SK-N-SH (cell line): ENCODE data around the gene DTNA. TPM values are rescaled to one million over a fixed set of nuclear protein-coding genes. Genes with fewer than 3 reads are reported as not detected.

ENCODE experiments used
- CTCF ChIA-PET: fragments of 300-600, 350-600 bp; formaldehyde crosslinking; extraction: SDS; loops from one replicate; lab custom pipeline; 2021; lab: Yijun Ruan, JAX
- POLR2A ChIA-PET: fragments of 350-600 bp; sonication (Branson Sonifier 250); formaldehyde crosslinking; extraction: SDS; loops from one replicate; lab custom pipeline; 2020; ENCODE audit warnings: antibody characterized with exemption, inconsistent platforms; lab: Yijun Ruan, JAX
- DNase-seq: peaks from one replicate; pipeline ENCODE4 v3.0.0; 2012
- H2AFZ ChIP-seq: fragments of 200-600 bp; sonication (generic); 2 replicates; pipeline ENCODE4 v1.8.1; 2016; ENCODE audit warnings: antibody characterized with exemption, mild to moderate bottlenecking, low read depth
- H3F3A ChIP-seq: fragments of 200-600 bp; sonication (generic); replicated peaks from 2 replicates; pipeline ENCODE3; 2016; ENCODE audit warnings: antibody characterized with exemption, mild to moderate bottlenecking; ENCODE audit not compliant: insufficient read depth
- H3K27ac ChIP-seq, 2 experiments: fragments of 200-500 bp in 1 of 2; fragments of 200-600 bp in 1 of 2; sonication (Bioruptor generic) in 1 of 2; sonication (generic), shearing (Covaris generic) in 1 of 2; 2 replicates each; pipeline versions ENCODE4 v1.5.1 to v1.6.1; 2014 to 2016; ENCODE audit warnings: low read depth in 2 of 2, inconsistent platforms in 1 of 2, low read length in 1 of 2, mild to moderate bottlenecking in 1 of 2, mixed read lengths in 1 of 2
- H3K27me3 ChIP-seq: fragments of 200-600 bp; sonication (generic), shearing (Covaris generic); 2 replicates; pipeline ENCODE4 v1.6.1; 2016; ENCODE audit warnings: mixed run types; ENCODE audit not compliant: insufficient read depth
- H3K36me3 ChIP-seq, 2 experiments: fragments of 200-500 bp in 1 of 2; fragments of 200-600 bp in 1 of 2; sonication (Bioruptor generic) in 1 of 2; sonication (generic) in 1 of 2; replicated peaks in 1 of 2; 2 replicates each; pipeline versions ENCODE3 to v1.5.1; 2014 to 2016; ENCODE audit warnings: low read length in 1 of 2, mild to moderate bottlenecking in 1 of 2; ENCODE audit not compliant: insufficient read depth in 2 of 2, control insufficient read depth in 1 of 2
- H3K4me1 ChIP-seq, 2 experiments: fragments of 200-500 bp in 1 of 2; fragments of 200-600 bp in 1 of 2; sonication (Bioruptor generic) in 1 of 2; sonication (generic), shearing (Covaris generic) in 1 of 2; 2 replicates each; pipeline versions ENCODE4 v1.5.1 to v1.6.1; 2014 to 2016; ENCODE audit warnings: low read depth in 1 of 2, low read length in 1 of 2, mixed run types in 1 of 2; ENCODE audit not compliant: insufficient read depth in 2 of 2, control insufficient read depth in 1 of 2
- H3K4me2 ChIP-seq: fragments of 200-600 bp; sonication (generic), shearing (Covaris generic); 2 replicates; pipeline ENCODE4 v1.6.1; 2017; ENCODE audit warnings: mixed run types
- H3K4me3 ChIP-seq, 2 experiments: fragments of 200-500 bp in 1 of 2; fragments of 200-600 bp in 1 of 2; sonication (Bioruptor generic) in 1 of 2; sonication (generic), shearing (Covaris generic) in 1 of 2; 2 replicates each; pipeline versions ENCODE4 v1.5.1 to v1.8.1; 2014 to 2016; ENCODE audit warnings: low read depth in 2 of 2, inconsistent platforms in 1 of 2, low read length in 1 of 2, mild to moderate bottlenecking in 1 of 2, mixed read lengths in 1 of 2, moderate library complexity in 1 of 2
- H3K79me2 ChIP-seq: fragments of 200-600 bp; sonication (generic); 2 replicates; pipeline ENCODE4 v1.8.1; 2017; ENCODE audit warnings: mild to moderate bottlenecking; ENCODE audit not compliant: insufficient read depth
- H3K9ac ChIP-seq: fragments of 200-600 bp; sonication (generic); 2 replicates; pipeline ENCODE4 v1.6.1; 2017; ENCODE audit warnings: mixed run types
- H3K9me2 ChIP-seq: fragments of 200-600 bp; sonication (generic); 2 replicates; pipeline ENCODE4 v1.6.1; 2017; ENCODE audit warnings: mixed run types
- H3K9me3 ChIP-seq: fragments of 200-600 bp; sonication (generic); 2 replicates; pipeline ENCODE4 v1.6.1; 2017; ENCODE audit warnings: mixed run types, mild to moderate bottlenecking, moderate library complexity
- H4K20me1 ChIP-seq: fragments of 200-600 bp; sonication (generic); 2 replicates; pipeline ENCODE4 v1.6.1; 2017; ENCODE audit warnings: mild to moderate bottlenecking, mixed run types; ENCODE audit not compliant: insufficient read depth
- CHD2 ChIP-seq: fragments of 150-350 bp; IDR thresholded peaks from 2 replicates; pipeline ENCODE4 v1.6.1; 2018; ENCODE audit warnings: low read length; ENCODE audit not compliant: partially characterized antibody
- FOSL2 ChIP-seq: IDR thresholded peaks from 2 replicates; pipeline ENCODE4 v1.4.0; 2012; ENCODE audit warnings: low read depth, mild to moderate bottlenecking, moderate library complexity, borderline replicate concordance
- FOXJ3 ChIP-seq: sonication (generic); formaldehyde crosslinking; IDR thresholded peaks from 2 replicates; pipeline ENCODE4 v1.5.1; 2020; ENCODE audit warnings: mild to moderate bottlenecking, missing genetic modification reagents
- GABPA ChIP-seq: IDR thresholded peaks from 2 replicates; pipeline ENCODE4 v1.4.0; 2012; ENCODE audit warnings: low read depth, mild to moderate bottlenecking
- GATA2 ChIP-seq: sonication (generic); formaldehyde crosslinking; IDR thresholded peaks from 2 replicates; pipeline ENCODE4 v1.5.0; 2020; ENCODE audit warnings: mild to moderate bottlenecking, missing genetic modification reagents
- JUND ChIP-seq: IDR thresholded peaks from 2 replicates; pipeline ENCODE4 v1.4.0; 2012
- RAD21 ChIP-seq: IDR thresholded peaks from 2 replicates; pipeline ENCODE4 v1.6.1; 2012; ENCODE audit warnings: mild to moderate bottlenecking, low read length
- SIN3A ChIP-seq: IDR thresholded peaks from 2 replicates; pipeline ENCODE4 v1.6.1; 2012; ENCODE audit warnings: low read depth, mild to moderate bottlenecking, low read length, moderate library complexity, borderline replicate concordance
- YY1 ChIP-seq: IDR thresholded peaks from 2 replicates; pipeline ENCODE4 v1.4.0; 2012; ENCODE audit warnings: low read depth, mild to moderate bottlenecking
- WGBS: methylation state at CpG from one replicate; pipeline ENCODE4 v1.1.6; 2017; ENCODE audit warnings: low lambda C conversion rate; 5-methylcytosine and 5-hydroxymethylcytosine counted together
- polyA plus RNA-seq, 3 experiments: library from polyadenylated mRNA; depleted of rRNA; stranded (reverse); fragments of >200 nt; gene quantifications; 2 replicates each; pipeline ENCODE4 v1.2.3, GENCODE V29; 2012
- TF ChIP-seq, protein P1 (sequence below): IDR thresholded peaks from 2 replicates; pipeline ENCODE4 v1.6.1; 2012; ENCODE audit warnings: mild to moderate bottlenecking, low read depth, low read length, moderate library complexity
- TF ChIP-seq, protein P2 (sequence below): IDR thresholded peaks from 2 replicates; pipeline ENCODE4 v1.4.0; 2012; ENCODE audit warnings: low read depth
- TF ChIP-seq, protein P3 (sequence below): fragments of 200-600 bp; sonication (generic); IDR thresholded peaks from 2 replicates; pipeline ENCODE4 v1.6.1; 2017; ENCODE audit warnings: antibody characterized with exemption, mild to moderate bottlenecking, moderate library complexity
- TF ChIP-seq, protein P4 (sequence below): fragments of 150-350 bp; IDR thresholded peaks from 2 replicates; pipeline ENCODE4 v1.6.1; 2016; ENCODE audit warnings: mild to moderate bottlenecking, low read depth, low read length
- TF ChIP-seq, protein P5 (sequence below): IDR thresholded peaks from 2 replicates; pipeline ENCODE4 v1.4.0; 2012; ENCODE audit warnings: low read depth, borderline replicate concordance
- TF ChIP-seq, protein P6 (sequence below): IDR thresholded peaks from 2 replicates; pipeline ENCODE4; 2012

The DTNA gene
- polyA plus RNA-seq, 1 of the 3 experiments (the other 2 are of a cell fraction): 7.9 TPM

DNA sequence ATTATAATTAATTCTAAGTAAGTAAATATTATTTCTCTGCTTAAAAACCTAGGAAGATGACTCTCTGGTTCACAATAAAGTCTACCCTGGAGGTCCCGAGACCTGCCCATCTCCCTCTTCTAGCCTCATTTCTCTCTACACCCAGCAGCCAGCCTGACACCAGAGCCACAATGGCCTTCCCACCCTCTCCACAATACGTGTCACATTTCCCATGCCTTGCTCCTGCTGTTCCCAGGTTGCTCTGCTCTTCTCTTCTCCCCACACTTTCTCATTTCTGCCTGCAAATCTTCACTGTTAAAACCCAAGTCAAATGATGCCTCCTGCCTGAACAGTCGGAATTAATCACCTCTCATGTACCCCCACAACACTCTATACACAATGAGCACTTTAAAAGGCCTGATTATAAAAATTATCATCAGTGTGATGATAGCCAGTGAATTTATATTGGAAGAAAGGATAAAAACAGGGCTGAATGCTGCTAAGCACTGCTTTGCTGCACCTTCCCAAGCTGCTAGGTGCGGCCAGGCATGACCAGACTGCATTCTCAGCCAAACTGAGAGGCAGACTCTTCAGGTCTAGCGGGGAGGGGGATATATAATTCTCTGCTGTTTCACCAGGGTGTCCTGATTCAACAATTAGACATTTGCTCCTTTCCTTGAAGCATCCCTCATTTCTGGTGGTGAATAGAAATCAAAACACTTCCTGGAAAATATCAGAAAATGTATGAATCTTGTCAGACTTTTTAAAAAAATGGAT lies 160.6 kb downstream of the DTNA start:
- Histone ChIP-seq H3K27ac (no peak overlapping the region), H3K79me2 (no peaks in the 10 kb centered on the region), H3K4me2 (no peak overlapping the region), H3F3A (no peaks in the 10 kb centered on the region), H3K27me3 (no peaks in the 10 kb centered on the region), H3K9me2 (no peaks in the 10 kb centered on the region), H3K36me3 (no peaks in the 10 kb centered on the region), H3K9ac (no peak overlapping the region), H2AFZ (no peak overlapping the region), H4K20me1 (no peaks in the 10 kb centered on the region), H3K4me1 (peaks cover 0 to 4% of the 10 kb centered on the region in 2 experiments; a peak in 2 of 4 replicates), H3K9me3 (no peaks in the 10 kb centered on the region), H3K4me3 (no peak overlapping the region)
- DNase-seq: no peak
- ChIA-PET POLR2A (no interaction called here), CTCF (interaction anchor here (1.7 kb wide), 1 partner anchor 10 kb away, joined by 4 read pairs; no protein-coding TSS in a partner anchor)
- TF ChIP-seq GABPA (no peak), YY1 (no peak), RAD21 (no peak), GATA2 (no peak), JUND (no peak), FOSL2 (no peak), CHD2 (no peak), FOXJ3 (CRISPR knock-in tag) (no peak), SIN3A (no peak)
- TF ChIP-seq, protein P1, sequence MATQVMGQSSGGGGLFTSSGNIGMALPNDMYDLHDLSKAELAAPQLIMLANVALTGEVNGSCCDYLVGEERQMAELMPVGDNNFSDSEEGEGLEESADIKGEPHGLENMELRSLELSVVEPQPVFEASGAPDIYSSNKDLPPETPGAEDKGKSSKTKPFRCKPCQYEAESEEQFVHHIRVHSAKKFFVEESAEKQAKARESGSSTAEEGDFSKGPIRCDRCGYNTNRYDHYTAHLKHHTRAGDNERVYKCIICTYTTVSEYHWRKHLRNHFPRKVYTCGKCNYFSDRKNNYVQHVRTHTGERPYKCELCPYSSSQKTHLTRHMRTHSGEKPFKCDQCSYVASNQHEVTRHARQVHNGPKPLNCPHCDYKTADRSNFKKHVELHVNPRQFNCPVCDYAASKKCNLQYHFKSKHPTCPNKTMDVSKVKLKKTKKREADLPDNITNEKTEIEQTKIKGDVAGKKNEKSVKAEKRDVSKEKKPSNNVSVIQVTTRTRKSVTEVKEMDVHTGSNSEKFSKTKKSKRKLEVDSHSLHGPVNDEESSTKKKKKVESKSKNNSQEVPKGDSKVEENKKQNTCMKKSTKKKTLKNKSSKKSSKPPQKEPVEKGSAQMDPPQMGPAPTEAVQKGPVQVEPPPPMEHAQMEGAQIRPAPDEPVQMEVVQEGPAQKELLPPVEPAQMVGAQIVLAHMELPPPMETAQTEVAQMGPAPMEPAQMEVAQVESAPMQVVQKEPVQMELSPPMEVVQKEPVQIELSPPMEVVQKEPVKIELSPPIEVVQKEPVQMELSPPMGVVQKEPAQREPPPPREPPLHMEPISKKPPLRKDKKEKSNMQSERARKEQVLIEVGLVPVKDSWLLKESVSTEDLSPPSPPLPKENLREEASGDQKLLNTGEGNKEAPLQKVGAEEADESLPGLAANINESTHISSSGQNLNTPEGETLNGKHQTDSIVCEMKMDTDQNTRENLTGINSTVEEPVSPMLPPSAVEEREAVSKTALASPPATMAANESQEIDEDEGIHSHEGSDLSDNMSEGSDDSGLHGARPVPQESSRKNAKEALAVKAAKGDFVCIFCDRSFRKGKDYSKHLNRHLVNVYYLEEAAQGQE: no peak
- TF ChIP-seq, protein P2, sequence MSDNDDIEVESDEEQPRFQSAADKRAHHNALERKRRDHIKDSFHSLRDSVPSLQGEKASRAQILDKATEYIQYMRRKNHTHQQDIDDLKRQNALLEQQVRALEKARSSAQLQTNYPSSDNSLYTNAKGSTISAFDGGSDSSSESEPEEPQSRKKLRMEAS: no peak
- TF ChIP-seq, protein P3, sequence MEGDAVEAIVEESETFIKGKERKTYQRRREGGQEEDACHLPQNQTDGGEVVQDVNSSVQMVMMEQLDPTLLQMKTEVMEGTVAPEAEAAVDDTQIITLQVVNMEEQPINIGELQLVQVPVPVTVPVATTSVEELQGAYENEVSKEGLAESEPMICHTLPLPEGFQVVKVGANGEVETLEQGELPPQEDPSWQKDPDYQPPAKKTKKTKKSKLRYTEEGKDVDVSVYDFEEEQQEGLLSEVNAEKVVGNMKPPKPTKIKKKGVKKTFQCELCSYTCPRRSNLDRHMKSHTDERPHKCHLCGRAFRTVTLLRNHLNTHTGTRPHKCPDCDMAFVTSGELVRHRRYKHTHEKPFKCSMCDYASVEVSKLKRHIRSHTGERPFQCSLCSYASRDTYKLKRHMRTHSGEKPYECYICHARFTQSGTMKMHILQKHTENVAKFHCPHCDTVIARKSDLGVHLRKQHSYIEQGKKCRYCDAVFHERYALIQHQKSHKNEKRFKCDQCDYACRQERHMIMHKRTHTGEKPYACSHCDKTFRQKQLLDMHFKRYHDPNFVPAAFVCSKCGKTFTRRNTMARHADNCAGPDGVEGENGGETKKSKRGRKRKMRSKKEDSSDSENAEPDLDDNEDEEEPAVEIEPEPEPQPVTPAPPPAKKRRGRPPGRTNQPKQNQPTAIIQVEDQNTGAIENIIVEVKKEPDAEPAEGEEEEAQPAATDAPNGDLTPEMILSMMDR: no peak
- TF ChIP-seq, protein P4, sequence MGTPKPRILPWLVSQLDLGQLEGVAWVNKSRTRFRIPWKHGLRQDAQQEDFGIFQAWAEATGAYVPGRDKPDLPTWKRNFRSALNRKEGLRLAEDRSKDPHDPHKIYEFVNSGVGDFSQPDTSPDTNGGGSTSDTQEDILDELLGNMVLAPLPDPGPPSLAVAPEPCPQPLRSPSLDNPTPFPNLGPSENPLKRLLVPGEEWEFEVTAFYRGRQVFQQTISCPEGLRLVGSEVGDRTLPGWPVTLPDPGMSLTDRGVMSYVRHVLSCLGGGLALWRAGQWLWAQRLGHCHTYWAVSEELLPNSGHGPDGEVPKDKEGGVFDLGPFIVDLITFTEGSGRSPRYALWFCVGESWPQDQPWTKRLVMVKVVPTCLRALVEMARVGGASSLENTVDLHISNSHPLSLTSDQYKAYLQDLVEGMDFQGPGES: no peak
- TF ChIP-seq, protein P5, sequence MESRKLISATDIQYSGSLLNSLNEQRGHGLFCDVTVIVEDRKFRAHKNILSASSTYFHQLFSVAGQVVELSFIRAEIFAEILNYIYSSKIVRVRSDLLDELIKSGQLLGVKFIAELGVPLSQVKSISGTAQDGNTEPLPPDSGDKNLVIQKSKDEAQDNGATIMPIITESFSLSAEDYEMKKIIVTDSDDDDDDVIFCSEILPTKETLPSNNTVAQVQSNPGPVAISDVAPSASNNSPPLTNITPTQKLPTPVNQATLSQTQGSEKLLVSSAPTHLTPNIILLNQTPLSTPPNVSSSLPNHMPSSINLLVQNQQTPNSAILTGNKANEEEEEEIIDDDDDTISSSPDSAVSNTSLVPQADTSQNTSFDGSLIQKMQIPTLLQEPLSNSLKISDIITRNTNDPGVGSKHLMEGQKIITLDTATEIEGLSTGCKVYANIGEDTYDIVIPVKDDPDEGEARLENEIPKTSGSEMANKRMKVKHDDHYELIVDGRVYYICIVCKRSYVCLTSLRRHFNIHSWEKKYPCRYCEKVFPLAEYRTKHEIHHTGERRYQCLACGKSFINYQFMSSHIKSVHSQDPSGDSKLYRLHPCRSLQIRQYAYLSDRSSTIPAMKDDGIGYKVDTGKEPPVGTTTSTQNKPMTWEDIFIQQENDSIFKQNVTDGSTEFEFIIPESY: no peak
- TF ChIP-seq, protein P6, sequence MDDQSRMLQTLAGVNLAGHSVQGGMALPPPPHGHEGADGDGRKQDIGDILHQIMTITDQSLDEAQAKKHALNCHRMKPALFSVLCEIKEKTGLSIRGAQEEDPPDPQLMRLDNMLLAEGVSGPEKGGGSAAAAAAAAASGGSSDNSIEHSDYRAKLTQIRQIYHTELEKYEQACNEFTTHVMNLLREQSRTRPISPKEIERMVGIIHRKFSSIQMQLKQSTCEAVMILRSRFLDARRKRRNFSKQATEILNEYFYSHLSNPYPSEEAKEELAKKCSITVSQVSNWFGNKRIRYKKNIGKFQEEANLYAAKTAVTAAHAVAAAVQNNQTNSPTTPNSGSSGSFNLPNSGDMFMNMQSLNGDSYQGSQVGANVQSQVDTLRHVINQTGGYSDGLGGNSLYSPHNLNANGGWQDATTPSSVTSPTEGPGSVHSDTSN: no peak
- 80% methylated on average over 5 of the region's 5 CpGs for WGBS
